ENCODE data around the gene TFR2. TPM values are rescaled to one million over a fixed set of nuclear protein-coding genes. Genes with fewer than 3 reads are reported as not detected.

The TFR2 gene
- total RNA-seq, 1 donor from 2014 or later, result 0.71 TPM

- Histone ChIP-seq H3K4me3 (ENCODE audit: low read depth, low read length) (no peak overlapping the region), H3K36me3 (ENCODE audit: control insufficient read depth, insufficient read depth, low read length) (peaks cover 4% of the 10 kb centered on the region), H3K27me3 (ENCODE audit: control insufficient read depth, insufficient read depth, low read length) (no peaks in the 10 kb centered on the region)
- TF ChIP-seq, protein P1, sequence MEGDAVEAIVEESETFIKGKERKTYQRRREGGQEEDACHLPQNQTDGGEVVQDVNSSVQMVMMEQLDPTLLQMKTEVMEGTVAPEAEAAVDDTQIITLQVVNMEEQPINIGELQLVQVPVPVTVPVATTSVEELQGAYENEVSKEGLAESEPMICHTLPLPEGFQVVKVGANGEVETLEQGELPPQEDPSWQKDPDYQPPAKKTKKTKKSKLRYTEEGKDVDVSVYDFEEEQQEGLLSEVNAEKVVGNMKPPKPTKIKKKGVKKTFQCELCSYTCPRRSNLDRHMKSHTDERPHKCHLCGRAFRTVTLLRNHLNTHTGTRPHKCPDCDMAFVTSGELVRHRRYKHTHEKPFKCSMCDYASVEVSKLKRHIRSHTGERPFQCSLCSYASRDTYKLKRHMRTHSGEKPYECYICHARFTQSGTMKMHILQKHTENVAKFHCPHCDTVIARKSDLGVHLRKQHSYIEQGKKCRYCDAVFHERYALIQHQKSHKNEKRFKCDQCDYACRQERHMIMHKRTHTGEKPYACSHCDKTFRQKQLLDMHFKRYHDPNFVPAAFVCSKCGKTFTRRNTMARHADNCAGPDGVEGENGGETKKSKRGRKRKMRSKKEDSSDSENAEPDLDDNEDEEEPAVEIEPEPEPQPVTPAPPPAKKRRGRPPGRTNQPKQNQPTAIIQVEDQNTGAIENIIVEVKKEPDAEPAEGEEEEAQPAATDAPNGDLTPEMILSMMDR (IDR thresholded peaks at IDR 0.05; ENCODE audit: insufficient read depth, low read length, poor library complexity, severe bottlenecking), result no peak
- no peak for DNase-seq (ENCODE audit: low read depth)
Observed at GRCh38 chr7:100577507-100577906, 63.8 kb downstream of the TFR2 start.

GRCh38 chr7:100577103-100577502 is 64.2 kb downstream of the TFR2 start:
- H3K4me3 ChIP-seq (ENCODE audit: low read depth, low read length), result no peak overlapping the region
- peaks cover 4% of the 10 kb centered on the region for H3K36me3 ChIP-seq (ENCODE audit: control insufficient read depth, insufficient read depth, low read length)
- TF ChIP-seq, protein P1 (IDR thresholded peaks at IDR 0.05; ENCODE audit: insufficient read depth, low read length, poor library complexity, severe bottlenecking), result no peak
- DNase-seq (ENCODE audit: low read depth), result no peak
- H3K27me3 ChIP-seq (ENCODE audit: control insufficient read depth, insufficient read depth, low read length), result no peaks in the 10 kb centered on the region

DNA sequence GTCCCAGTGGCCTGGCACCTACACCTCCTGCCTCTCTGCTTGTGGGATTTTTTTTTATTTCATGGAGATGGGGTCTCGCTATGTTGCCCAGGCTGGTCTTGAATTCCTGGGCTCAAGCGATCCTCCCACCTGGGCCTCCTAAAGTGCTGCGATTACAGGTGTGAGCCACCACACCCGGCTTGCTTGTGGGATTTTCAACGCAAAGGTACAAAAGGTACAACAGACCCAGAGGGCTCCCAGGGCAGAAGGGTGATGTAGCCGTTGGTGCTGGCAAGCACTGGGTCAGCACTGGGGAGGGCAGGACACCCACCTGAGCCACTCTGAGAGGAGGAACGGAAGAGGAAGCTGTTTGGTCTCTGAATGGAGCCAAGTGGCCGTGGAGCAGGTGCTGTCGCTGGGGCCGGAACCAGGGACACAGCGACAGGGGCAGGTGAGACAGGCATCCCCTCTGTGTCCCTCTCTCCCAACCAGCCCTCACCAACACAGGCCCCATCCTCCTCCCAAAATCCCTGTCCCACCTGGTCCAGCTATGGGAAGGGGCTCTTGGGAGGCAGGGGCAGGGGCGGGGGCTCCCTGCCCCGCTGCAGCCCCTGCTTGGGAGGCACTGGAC is 64.9 kb downstream of the TFR2 start:
- Histone ChIP-seq H3K27me3 (ENCODE audit: control insufficient read depth, insufficient read depth, low read length) (no peaks in the 10 kb centered on the region), H3K4me3 (ENCODE audit: low read depth, low read length) (no peak overlapping the region), H3K36me3 (ENCODE audit: control insufficient read depth, insufficient read depth, low read length) (peaks cover 4% of the 10 kb centered on the region)
- TF ChIP-seq, protein P1 (IDR thresholded peaks at IDR 0.05; ENCODE audit: insufficient read depth, low read length, poor library complexity, severe bottlenecking), result no peak
- DNase-seq (ENCODE audit: low read depth), result no peak

- Histone ChIP-seq H3K27me3 (ENCODE audit: control insufficient read depth, insufficient read depth, low read length) (no peaks in the 10 kb centered on the region), H3K4me3 (ENCODE audit: low read depth, low read length) (no peak overlapping the region), H3K36me3 (ENCODE audit: control insufficient read depth, insufficient read depth, low read length) (peaks cover 3% of the 10 kb centered on the region)
- DNase-seq (ENCODE audit: low read depth), result no peak
- TF ChIP-seq, protein P1 (IDR thresholded peaks at IDR 0.05; ENCODE audit: insufficient read depth, low read length, poor library complexity, severe bottlenecking), result no peak
Observed at GRCh38 chr7:100575746-100576383, 65.5 kb downstream of the TFR2 start.

DNA sequence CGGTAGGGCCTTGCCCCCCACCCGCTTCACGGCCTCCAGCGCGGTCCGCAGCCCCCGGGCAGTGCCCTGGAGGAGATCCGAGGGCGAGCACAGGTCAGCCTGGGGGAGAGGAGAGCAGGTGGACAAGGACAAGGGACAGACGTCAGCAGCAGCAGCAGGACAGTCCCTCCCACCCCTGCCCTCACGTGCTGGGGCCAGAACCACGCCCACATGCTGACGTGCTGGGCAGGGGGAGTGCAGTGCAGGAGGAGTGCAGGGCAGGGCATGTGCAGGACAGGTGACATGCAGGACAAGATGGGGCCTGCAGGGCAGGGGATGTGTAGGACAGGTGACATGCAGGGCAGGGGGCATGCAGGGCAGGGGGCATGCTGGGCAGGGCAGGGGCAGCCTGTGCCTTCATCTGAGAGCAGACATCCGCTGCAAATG is 66.1 kb downstream of the TFR2 start:
- Histone ChIP-seq H3K27me3 (ENCODE audit: control insufficient read depth, insufficient read depth, low read length) (peaks cover under 1% of the 10 kb centered on the region), H3K4me3 (ENCODE audit: low read depth, low read length) (no peak overlapping the region), H3K36me3 (ENCODE audit: control insufficient read depth, insufficient read depth, low read length) (peaks cover 2% of the 10 kb centered on the region)
- no peak for DNase-seq (ENCODE audit: low read depth)
- TF ChIP-seq, protein P1 (IDR thresholded peaks at IDR 0.05; ENCODE audit: insufficient read depth, low read length, poor library complexity, severe bottlenecking), result no peak

Measured in kidney epithelial cell (primary cell).